PFSK-1 (cell line): ENCODE measurements around the gene CAPN9.

Experiments
- FOXP2 ChIP-seq: optimal IDR thresholded peaks from 2 replicates; pipeline ENCODE3; 2011; ENCODE audit warnings: borderline replicate concordance, control low read depth, inconsistent platforms; ENCODE audit not compliant: insufficient read depth; ENCODE audit errors: extremely low read length, extremely low read depth
- POLR2AphosphoS5 ChIP-seq: IDR thresholded peaks from 2 replicates; pipeline ENCODE4 v1.6.1; 2012; ENCODE audit warnings: low read depth, mild to moderate bottlenecking, control low read depth, low read length, moderate library complexity
- SIN3A ChIP-seq: IDR thresholded peaks from 2 replicates; pipeline ENCODE4 v1.6.1; 2012; ENCODE audit warnings: mild to moderate bottlenecking, low read length, moderate library complexity, borderline replicate concordance; ENCODE audit not compliant: insufficient read depth
- TAF1 ChIP-seq: IDR thresholded peaks from 2 replicates; pipeline ENCODE4 v1.6.1; 2012; ENCODE audit warnings: low read length, control low read depth, borderline replicate concordance; ENCODE audit not compliant: insufficient read depth
- TF ChIP-seq, protein P1 (sequence below), 2 experiments: IDR thresholded peaks; 2 replicates each; pipeline versions ENCODE4 v1.6.1 to v1.8.0; 2011 to 2012; ENCODE audit warnings: low read depth in 2 of 2, low read length in 2 of 2, control low read depth in 1 of 2, inconsistent platforms in 1 of 2, mild to moderate bottlenecking in 1 of 2, moderate library complexity in 1 of 2; ENCODE audit not compliant: insufficient read depth in 1 of 2

The CAPN9 gene

DNA sequence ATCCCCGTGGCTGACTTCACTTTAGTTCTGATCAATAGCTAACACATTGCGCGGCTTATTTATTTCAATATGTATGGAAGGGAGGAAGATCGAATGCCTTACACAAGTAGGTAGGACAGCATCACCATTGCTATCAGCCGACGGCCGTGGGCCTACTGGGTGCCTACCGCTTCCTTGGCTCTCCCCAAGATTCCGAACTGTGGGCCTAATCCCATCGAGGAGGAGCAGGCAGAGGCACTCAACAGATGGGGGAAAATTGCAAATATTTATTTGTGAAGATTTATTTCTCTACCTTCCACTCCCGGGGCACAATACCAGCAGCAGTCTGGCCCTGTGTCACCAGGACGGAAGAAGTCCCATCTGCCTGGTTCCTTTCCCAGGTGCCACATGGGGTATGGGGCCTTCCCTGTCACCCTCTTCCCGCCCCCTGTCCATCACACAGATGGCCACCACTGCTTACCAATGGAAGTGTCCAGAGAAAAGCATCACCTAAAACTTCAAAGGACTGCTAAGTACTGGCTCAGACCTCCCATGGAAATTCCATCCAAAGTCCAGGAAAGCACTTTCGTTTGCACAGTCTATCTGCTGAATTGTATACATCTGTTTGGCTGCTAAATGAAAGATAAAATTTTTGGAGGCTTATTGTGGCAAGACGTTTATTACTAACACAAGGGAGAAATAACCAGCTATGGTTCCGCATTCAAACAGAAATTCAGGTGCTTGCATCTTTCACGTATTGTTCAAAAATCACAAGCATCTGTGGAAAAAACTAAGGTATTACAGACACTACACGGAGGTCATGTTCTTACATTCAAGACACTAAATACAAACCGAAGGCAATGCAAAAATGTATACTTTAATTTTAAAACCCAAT lies 45.1 kb upstream of the CAPN9 start:
- TF ChIP-seq FOXP2 (no peak), SIN3A (no peak), POLR2AphosphoS5 (no peak), TAF1 (no peak)
- TF ChIP-seq, protein P1, sequence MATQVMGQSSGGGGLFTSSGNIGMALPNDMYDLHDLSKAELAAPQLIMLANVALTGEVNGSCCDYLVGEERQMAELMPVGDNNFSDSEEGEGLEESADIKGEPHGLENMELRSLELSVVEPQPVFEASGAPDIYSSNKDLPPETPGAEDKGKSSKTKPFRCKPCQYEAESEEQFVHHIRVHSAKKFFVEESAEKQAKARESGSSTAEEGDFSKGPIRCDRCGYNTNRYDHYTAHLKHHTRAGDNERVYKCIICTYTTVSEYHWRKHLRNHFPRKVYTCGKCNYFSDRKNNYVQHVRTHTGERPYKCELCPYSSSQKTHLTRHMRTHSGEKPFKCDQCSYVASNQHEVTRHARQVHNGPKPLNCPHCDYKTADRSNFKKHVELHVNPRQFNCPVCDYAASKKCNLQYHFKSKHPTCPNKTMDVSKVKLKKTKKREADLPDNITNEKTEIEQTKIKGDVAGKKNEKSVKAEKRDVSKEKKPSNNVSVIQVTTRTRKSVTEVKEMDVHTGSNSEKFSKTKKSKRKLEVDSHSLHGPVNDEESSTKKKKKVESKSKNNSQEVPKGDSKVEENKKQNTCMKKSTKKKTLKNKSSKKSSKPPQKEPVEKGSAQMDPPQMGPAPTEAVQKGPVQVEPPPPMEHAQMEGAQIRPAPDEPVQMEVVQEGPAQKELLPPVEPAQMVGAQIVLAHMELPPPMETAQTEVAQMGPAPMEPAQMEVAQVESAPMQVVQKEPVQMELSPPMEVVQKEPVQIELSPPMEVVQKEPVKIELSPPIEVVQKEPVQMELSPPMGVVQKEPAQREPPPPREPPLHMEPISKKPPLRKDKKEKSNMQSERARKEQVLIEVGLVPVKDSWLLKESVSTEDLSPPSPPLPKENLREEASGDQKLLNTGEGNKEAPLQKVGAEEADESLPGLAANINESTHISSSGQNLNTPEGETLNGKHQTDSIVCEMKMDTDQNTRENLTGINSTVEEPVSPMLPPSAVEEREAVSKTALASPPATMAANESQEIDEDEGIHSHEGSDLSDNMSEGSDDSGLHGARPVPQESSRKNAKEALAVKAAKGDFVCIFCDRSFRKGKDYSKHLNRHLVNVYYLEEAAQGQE (IDR thresholded peaks at IDR 0.05; ENCODE audit: insufficient read depth in 1 of 2, low read depth in 2 of 2, low read length in 2 of 2), result no peak

DNA sequence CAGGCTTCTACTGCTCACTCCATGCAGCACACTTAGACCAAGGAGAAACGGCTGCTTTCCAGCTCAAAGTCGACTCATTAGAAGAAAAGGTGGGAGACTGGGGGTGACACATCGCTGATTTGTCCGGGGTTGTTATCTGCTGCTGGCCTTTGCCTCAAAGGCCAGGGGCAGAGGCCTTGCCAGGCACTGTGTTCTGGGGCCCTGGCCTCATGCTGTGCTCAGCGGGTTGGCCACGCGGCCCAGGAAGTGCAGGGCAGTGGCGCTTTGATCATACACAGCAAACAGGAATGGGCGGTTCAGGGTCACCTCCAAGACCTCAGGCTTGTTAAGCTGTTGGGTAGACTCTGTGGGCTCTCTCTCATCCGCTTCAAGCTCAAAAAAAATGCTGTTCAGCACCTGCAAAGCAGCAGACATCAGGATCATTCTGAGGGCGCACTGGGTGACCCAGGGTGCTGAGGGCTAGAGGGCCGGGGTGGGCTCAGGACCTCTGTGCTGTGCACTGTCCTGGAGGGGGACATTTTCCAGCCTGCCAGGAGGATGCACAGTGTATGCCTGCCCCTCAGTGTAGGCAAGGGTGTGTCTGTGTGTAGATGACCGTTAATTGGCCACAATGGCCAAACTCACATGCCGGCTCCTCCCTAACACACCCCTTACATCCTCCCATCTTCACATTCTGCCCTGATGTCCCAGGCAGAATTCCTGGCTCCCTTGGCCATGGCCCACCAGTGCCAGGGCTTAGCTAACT lies 44.1 kb upstream of the CAPN9 start:
- TF ChIP-seq POLR2AphosphoS5 (no peak), FOXP2 (no peak), TAF1 (no peak), SIN3A (no peak)
- TF ChIP-seq, protein P1 (IDR thresholded peaks at IDR 0.05; ENCODE audit: insufficient read depth in 1 of 2, low read depth in 2 of 2, low read length in 2 of 2), result no peak

DNA sequence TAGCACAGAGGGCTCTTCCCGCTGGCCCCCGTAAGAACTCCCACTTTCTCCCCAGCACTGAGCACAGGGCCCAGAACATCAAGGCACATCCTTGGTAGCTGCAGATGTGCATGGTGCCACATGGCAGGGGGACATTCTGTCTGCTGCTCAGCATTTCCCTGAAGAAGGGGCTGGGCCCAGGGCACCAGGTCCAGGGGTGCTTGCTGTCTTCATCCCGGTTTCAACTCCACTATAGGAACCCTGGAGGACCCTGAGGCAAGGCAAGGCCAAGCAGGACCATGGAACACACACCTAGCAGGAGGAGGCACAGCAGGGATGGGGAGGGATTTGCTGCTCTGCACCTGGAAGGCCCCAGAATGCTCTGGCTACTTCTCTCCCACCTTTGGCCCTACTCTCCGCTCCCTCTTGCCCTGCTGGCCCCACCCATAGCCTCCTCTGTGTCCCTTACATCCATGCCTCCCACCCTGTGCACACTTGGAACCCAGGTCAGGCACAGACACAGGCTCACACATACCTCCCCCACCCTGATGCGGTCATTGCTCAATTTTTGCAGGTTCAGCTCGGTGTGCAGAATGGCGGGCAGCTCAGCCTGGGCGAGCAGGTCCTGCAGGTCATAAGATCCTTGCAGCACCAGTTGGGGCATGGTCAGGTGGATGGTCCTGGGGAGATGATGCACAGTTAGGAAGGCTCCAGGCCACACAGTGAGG lies 43.4 kb upstream of the CAPN9 start:
- TF ChIP-seq, protein P1 (IDR thresholded peaks at IDR 0.05; ENCODE audit: insufficient read depth in 1 of 2, low read depth in 2 of 2, low read length in 2 of 2), result no peak
- TF ChIP-seq POLR2AphosphoS5, result no peak
- no peak for TF ChIP-seq SIN3A

DNA sequence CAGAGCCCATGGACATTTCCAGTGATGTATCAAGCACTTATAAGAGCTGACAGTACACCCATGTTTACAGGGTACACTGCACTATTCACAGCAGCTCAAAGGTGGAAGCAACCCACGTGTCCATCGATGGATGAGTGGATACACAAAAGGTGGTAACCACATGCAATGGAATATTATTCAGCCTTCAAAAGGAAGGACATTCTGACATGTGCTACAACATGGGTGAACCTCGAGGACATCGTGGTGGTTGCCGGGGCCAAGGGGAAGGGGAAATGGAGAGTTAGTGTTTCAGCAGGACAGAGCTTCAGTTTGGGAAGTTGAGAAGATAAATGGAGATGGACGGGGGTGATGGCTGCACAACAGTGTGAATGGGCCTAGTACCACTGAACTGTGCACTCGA lies 42.4 kb upstream of the CAPN9 start:
- TF ChIP-seq FOXP2 (no peak), TAF1 (no peak), POLR2AphosphoS5 (no peak), SIN3A (no peak)
- TF ChIP-seq, protein P1 (IDR thresholded peaks at IDR 0.05; ENCODE audit: insufficient read depth in 1 of 2, low read depth in 2 of 2, low read length in 2 of 2), result no peak
